ENCODE data around the gene CLK4.

Gene CLK4

DNA sequence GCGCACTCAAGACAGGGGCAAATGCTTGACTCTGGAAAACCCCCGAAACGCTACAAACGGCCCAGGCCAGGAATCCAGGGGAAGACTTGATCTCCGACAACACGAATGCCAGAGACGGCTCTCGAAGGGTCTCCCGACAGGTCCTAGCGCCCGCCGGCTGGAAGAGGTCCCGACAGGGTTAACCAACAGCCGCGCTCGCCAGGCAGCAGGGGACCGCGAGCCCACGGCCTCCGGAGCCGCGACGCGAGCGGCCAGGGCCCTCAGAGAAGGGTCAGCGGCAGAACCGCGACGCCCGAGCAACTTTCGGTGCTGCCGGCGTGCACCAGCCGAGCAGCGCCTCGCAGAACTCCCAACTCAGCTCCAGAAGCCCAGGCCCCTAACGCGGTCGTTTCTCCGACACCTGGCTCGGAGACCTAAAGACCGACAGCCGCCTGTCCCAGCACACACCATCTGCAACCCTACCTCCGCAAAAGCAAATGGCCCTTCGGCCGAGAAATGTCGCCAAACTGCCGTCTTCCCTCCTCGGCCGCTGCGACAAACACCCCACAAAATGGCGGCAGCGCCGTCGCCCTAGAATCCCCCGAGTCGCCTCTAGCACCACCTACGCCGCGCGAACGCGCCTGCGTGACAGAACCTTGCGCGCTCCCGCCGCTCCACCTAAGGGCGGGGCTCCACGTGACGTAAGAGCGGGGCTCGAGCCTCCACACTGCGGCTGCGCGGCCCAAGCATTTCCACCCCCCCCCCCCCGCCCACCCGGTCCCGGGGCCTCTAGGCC lies at the start of gene CLK4:
Gene CLK4, minus strand, starts transcription at position 567 of the 775 bp plus-strand sequence. CDS start 3,634 bp downstream, outside the sequence.
- peak; percentile 95 for DNase-seq

DNA sequence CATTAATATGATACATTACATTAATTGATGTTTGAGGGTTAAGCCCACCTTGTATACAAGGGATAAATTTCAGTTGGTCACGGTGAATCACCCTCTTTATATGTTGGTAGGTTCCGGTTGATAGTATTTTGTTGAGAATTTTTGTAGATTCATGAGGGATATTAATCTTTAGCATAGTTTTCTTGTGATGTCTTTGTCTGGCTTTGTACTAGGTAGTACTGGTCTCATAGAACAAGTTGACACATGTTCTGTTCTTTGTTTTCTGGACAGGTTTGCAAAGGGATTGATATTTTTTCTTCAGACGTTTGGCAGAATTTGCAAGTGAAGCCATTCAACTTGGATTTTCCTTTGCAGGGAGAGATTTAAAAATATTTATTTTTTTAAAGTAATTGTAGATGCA lies 49.1 kb upstream of the CLK4 start:
- DNase-seq = no peak

DNA sequence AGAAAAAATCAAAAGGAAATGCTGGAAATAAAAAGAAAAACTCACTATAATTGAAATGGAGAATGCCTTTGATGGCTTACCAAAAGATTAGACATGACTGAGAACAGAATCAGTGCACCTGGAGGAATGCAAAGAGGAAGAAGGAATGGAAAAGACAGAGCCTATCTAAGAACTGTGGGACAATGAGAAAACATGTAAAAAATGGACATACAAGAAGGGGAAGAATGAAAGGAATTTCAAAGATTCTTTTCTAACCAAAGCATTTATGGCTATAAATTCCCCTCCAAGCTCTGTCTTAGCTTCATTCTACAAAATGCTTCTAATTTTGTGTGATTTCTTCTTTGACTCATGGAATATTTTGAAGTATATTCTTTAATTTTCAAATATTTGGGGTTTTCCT lies 47.5 kb upstream of the CLK4 start:
- DNase-seq = no peak

DNA sequence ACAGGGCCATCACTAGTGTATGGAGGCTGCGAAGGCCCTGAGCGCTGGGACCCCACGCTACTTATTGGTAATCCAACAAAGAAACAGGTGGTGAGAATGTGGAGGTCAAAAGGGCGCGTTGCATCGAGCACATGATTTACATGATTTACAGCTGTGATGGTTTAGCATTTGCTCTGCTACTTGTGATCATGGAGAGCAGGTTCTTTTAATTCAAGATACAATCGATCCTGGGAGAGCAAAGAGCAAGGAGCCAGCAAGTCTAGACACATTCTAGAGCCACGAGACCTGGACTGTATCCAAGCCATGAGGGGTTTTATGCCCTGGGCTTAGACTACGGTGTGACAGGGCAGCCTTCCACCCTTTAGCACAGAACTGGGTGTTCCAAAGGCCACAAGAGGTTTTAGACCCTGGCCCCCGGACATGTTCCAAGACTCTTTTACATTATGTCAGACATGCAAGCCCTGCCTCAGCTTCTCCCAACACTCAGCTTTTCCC lies 47.0 kb upstream of the CLK4 start:
- no peak for DNase-seq

DNA sequence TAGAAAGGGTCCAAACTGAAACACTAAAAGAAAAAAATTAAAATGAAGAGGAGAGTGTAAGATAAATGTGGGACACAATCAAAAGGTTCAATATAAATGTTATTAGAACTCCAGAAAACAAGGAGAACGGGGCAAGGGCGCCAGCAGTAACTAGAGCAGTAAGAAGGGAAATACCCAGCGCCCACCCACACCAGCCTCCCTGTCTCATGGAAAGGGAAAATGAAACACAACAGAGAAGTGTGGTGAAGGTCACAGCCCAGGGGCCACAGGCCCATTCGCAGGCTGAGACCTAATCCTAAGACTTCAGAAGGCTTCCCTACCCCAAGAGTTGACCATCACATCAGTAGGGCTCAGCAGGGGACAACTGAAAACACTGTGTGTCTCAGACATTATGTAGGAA lies 45.8 kb upstream of the CLK4 start:
- no peak for DNase-seq

DNA sequence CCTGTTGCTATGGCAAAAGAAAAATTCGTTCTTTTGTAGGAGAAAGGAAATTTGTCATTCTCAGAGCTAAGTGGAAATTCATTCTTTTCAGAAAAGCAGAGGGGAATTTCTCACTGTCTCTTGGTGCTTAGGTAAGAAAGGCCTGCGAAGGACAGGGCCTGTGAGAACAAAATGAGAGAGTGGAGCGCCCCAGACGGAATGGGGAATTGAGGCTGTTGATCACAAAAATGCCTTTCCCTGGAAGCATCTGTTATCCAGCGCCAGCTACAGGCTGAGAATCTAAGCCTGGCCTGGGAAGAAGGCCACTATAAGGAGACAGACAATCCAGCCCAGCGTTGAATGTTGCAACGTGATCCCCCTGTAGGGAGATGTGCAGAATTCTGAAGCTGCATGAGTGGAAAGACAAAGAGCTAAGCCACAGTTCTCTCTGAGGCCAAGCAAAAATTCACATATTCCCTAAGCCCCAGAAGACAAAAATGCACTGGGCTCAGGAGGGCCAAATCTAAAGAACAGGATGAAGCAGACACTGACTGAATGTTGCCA lies 44.8 kb upstream of the CLK4 start:
- no peak for DNase-seq

DNA sequence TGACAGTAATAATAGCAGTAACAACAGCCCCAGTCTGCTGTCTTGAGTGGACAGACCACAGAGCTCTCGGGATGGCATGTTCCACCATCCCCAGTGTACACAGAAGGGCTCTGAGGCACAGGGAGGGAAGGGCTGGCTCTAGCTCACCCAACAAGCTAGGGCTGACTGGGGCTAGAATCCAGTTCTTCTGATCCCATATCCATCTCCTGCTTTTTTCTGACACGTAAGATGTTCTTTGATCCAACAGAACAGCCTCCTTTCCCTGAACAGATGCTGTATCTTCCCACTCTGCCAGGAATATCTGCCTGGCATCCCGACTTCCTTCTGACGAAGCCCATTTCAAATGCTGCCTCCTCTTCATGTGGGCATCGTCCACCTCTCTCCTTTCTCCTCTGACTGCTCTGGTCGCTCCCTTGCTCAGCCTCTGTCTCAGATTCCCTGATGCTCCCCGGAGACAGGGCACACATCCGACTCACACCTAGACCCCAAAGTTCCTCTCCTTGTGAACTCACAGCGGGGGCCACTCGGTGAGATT lies 43.6 kb upstream of the CLK4 start:
- no peak for DNase-seq

DNA sequence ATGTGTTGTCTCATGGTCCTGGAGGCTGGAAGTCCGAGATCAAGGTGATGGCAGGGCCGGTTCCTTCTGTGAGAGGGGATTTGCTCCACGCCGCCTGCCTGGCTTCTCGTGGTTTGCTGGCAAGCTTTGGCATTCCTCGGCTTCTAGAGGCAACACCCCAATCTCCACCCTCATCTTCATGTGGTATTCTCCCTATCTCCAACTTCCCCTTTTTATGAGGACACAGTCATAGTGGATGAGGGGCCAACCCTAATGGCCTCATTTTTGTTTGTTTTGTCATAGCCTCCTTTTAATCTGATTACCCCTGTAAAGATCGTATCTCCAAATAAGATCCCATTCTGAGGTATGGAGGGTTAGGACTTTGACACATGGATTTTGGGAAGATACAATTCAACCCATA lies 41.7 kb upstream of the CLK4 start:
- no peak for DNase-seq

DNA sequence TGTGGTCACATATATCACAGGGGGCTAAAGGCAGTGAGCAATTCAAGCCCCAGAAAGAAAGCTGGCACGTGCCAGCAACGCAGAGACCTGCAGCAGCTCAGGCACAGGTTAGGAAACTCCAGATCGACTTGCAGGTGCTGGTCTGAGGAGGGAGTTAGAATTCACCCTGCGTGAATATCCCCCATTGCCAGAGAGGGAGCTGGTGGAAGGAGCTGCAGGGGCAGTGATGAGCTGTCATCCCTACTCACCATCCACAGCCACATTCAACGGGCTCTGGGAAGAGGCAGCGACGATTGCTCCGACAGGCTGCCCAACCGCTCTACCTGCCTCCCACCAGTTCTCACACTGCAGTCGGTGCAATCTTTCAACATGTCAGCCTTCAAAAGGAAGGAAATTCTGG lies 40.8 kb upstream of the CLK4 start:
- DNase-seq = no peak

DNA sequence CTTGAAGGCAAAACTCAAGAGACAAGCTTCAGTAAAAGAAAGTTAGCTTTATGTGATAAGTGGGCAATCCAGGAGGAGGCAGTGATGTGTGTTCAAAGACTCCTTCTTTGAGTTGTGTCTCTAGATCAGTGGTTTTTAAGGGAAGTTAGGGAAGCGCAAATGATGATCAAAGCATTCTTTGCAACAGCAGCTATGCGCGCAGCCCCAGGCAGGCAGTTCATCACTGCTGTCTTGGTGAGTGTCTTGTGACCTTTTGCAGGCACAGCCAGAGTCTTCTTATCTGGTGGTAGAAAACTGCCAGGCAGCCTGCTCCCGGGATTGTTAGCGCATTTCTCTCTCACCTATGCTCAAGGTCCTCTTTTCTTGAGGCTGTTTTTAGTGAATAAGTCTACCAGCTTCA lies 40.3 kb upstream of the CLK4 start:
- DNase-seq = no peak

DNA sequence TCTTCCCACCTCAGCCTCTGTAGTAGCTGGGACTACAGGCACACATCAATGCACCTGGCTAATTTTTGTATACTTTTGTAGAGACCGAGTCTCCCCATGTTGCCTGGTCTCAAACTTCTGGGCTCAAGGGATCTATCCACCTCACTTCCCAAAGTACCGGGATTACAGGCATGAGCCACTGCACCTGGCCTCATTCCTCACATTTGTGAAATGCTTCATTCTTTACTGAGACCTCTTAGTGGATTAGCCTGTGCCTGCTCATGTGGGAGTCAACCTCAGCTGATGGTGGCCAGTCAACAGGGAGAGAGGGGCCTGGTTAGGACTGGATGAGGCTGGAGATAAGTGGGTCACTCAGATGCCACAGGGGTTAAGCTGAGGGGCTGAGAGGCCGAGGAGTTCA lies 37.3 kb upstream of the CLK4 start:
- no peak for DNase-seq

DNA sequence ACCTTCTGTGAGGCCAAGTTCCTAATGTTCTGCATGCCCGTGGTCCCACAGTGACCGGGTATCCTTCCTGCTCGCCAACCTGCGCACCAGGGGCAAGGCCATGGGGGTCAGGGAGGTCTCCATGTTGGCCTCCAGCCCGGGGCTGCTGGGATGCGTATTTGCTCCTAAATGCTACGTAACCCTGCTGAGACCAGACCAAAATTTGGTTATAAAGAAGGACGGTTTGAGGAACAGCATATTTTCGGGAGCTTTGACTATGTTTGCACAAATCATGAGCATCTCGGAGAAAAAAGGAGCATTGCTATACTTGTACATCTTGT lies 35.7 kb upstream of the CLK4 start:
- no peak for DNase-seq

DNA sequence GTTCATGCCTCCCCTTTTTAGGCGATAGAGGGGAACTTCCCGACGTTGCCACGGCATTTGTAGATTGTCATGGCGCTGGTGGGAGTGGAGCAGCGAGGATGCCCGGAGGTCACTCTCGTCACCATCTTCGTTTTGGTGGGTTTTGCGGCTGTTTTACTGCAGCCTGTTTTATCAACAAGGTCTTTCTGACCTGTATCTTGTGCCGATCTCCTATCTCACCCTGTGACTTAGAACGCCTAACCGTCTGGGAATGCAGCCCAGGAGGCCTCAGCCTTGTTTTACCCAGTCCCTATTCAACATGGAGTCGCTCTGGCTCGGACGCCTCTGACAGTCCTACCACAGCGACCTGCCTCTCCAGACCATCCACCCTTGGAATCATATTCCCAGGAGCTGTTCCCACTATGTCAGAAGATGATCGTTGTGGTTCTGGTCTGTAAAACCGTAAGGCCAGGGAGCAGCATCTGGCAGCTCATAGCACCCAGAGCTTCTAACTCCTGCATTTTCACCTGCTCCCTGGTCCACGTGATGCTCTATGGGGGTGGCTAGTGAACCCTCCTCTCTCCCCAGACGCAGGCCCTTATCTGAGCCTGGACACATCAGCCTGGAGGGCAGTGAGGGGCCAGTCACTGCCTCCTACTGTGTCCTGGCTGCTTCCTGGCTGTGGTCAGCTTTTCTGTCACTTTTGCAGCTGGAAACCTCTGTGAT lies 35.1 kb upstream of the CLK4 start:
- no peak for DNase-seq

DNA sequence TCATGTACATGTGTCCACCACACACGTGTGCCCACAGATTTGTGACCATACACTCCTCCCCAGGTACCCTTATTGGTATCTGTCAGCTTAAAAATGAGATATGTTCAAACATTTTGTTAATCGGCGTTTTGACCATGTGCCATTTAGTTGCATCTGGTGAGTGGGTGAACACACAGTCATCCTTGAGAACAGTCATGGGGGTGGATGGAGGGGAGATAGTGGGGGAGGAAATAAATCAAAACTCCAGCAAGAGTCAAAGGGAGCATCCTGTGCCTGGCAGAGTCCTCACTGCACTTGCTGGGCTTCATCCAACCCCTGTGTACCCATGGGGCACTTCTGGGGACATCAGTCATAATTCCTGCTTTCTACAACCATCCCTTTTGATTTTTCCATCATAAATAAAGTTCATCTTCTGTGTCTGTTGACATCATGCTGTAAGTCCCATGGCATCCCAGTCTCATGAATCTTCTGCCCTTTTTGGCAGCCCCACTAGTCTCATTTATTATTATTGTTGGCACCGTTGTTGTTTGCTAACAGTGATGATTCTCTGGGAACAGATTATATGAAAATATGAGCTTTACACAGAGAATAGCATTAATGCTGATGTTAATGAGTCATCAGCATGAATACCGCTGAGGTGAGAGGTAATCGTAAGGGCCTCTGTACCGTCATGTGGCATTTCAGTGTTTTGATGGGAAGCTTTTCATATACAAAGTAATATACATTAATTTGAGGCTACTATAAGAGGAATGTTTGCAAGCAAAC lies 24.4 kb upstream of the CLK4 start:
- no peak for DNase-seq

DNA sequence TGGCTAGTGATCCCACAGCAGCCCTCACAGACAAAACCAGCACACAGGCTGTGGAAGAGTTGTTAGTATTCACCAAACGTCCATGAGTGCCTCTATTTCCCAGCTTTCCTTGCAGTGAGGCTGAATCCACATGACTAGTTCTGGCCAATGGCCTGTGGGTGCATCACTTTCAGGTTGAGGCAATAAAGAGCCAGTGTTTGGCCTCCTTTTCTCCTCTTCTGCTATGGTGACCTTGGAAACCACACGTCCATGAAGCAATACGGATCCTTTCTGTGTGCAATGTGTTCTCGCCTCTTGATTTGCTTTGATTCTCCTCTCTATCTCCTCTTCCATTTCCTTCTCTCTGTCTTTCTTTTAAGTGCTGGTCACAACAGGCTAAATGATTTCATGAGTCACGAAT lies 23.4 kb upstream of the CLK4 start:
- no peak for DNase-seq

DNA sequence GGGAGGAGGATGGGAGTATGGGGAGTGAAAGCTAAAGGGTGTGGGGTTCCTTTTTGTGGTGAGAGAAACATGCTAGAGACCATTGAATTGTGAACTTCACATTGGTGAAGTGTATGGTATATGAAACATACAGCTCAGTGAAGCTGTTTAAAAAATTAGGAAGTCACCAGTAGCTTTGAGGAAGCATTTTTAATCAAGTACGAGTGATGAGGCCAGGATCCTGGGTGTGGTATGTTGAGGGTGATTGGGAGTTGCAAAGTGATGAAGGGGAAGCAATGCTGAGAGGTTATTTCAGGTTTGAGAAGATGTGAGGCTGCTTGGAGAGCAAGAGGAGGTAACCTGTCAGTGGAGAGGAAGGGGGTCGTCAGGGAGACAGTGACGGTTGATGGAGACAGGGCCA lies 22.7 kb upstream of the CLK4 start:
- no peak for DNase-seq

DNA sequence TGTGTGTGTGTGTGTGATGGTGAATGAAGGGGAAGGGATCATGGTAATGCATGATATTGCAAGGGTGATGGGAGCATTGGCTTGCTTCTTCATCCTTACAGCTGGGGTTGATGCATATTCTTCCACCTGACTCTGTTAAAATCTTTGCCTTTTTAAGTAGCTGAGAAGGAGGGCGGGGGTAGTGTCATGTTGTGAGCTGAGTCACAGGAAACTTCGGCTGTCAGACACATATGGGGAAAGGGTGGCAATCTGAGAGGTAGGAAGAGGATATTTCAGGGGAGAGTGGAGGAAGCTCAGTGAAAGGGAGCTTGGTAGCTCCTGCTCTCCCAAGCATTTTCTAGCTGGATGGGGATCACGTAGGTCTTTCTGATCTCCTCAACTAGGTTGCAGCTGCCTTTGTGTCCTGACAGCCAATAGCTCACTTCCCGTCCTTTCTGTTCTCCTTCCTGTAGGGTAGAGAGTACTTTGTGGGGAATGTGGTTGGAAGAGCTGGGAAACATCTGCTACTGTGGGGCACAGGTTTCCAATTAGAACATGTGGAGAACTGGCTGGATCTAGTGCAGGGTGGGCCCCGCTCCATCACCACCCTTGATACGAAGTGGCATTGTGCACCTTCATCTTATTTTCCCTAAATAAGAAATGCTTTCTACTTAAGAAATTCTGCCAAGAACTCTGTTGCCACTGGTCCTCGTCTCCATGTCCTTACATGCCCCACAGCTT lies 18.1 kb upstream of the CLK4 start:
- no peak for DNase-seq

DNA sequence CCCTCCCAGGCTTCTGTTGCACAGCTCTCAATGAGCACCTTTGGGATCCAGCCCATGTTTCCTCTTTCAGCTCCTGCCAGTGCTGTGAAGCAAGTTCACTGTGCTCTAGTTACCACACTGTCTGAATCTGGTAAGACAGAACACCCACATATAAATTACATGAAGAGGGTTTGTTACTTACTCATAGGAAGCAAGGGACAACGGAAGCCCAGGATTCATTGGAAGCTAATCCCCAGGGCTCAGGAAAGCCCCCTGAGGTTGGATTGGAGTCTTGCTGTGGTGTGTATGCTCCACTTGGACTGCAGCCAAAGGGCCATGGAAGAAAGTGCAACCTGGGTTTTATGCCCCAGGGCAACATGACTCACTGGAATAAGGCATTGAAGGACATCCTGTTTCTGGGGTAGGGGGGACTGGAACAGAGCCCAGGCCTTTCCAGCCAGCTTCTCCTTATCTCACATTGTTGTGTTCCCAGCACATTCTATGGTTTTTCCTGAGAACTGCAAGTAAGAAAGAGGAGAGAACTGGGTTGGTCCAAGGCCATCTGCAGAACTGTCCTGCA lies 15.6 kb upstream of the CLK4 start:
- no peak for DNase-seq

DNA sequence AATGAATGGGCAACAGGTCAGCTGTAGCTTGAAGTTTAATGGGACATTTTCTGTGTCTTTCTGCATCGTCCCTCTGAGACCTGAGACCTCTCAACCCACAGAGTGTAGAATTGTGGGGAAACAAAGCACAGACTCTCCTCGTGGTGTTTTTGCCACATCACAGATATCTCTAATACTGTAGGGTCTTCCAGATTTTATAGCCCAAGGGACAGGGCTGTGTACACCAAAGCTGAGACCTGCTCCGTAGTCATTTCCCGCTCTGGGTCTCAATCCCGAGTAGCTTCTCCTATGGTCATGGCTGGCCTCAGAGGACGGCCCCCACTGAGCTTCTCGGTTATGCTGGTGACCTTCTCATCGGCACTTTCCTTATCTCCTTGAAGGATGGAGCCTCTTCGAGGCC lies 14.9 kb upstream of the CLK4 start:
- DNase-seq = no peak

DNA sequence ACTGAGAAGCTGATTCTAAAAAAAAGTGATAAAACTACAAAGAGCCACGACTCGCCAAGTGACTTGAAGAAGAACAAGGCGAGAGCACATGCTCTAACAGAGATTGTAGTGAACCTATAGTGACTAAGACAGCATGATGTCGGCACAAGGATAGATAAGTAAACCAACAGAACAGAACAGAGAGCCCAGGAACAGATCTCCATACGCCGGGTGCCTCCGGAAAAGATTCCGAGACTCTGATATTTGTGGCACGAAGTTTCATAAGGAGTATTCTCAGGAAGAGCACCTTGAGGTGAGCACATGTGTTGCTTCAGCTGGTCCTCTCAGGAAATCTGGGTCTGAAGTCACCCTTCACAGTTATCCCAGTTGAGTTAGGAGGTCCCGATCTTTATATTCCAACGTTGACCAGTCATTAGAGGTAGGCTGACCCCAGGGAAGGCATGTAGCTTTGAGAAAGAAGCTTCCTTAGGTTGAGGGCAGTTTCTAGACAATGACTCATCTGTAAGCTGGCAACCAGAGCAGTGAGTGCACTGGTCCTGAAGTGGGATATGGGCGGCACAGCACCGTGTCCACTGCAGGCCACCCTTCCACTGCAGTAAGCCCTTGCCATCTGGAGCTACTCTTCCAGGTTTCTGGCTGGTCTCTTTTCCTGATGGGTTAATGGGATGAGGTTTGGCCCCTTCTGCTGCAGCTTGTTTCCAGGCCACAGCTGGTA lies 13.6 kb upstream of the CLK4 start:
- DNase-seq = no peak

DNA sequence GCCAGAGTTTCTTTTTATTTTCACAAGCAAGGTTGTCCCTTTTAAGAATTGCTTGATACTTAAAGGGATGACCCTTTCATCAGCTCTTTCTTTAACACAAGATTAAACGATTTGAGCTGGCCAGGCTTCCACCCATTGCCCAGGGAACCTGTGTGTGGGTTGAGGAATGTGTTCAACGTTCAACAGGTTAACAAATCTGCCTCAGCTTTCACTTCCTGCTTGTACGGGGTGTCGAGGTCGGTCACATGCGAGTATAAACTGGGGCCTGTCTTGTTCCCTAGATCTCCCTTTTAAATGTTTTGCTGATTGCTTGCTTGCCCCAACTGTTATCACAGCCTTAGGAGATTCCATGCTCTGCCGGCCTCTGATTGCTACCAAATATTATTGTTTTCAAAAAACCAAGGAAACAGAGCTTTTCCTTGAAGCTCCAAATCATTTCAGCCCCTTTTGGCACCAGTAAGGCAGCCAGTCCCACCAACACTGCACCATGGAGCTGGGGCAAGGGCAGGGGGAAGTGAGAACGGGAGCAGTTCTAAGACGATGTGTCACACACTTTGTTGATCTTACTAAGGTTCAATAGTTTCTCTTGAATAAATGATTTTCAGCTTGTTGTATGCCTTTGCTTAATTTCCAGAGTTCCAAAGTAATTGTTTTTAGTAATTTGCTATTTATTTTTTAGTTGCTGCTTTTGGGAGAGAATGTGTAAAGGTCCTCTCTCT lies 10.7 kb upstream of the CLK4 start:
- DNase-seq = no peak

Measured in CD4-positive, alpha-beta T cell treated with Interleukin-15 for 1 hour (primary cell).